Heart left ventricle (tissue), 13 donors: Measurements from ENCODE around the gene TNK2.
"Not testable (repeated sequence)": the region's sequence is repeated elsewhere in the genome, so short reads cannot be mapped to it uniquely, and the experiment has no call there.

ENCODE experiments used
- POLR2A ChIP-seq, 2 donors: fragments of 450-650 bp; IDR thresholded peaks; one replicate each; pipeline ENCODE4 v1.6.1; 2017; ENCODE audit warnings: antibody characterized with exemption in 2 of 2, mild to moderate bottlenecking in 2 of 2, moderate library complexity in 2 of 2
- TF ChIP-seq, protein P1 (sequence below), 12 donors: fragments of 200-600 bp; sonication (generic) in 4 of 12; IDR thresholded peaks; one replicate each; pipeline versions ENCODE4 v1.5.0 to v1.8.0; 2018 to 2022; ENCODE audit warnings: antibody characterized with exemption in 12 of 12, mild to moderate bottlenecking in 5 of 12
- donor health status: ischemic (EF 13 %, LVEDD 7.1; RV severe dilation, severe dysfunction).
- donor health status: DM: no; HTN: yes; CAD: no.
- donor health status: DM: no; HTN: no; CAD: no.
- donor health status: ischemic (EF 25% LVEDD 6.9; RV normal size, moderate dysfunction).
- donor health status: ischemic (EF 25% LVEDD 5.7; RV mildly dilated, moderate dysfunction).
- donor health status: ischemic (EF 35%, LVEDD 5.7; RV mildly dilated, moderate dysfunction).
- donor health status: nonischemic (EF 11% LVEDD 7.7; RV severe dilation, severe dysfunction).
- donor health status: DM: yes; HTN: yes; CAD: no.
- donor health status: PGD.
- donor health status: ischemic (EF 29% LVEDD 5.4; RV normal size, mild dysfunction).
- donor health status: nonischemic (EF 23%, LVEDD 6.1; RV moderate dilation, normal function).

DNA sequence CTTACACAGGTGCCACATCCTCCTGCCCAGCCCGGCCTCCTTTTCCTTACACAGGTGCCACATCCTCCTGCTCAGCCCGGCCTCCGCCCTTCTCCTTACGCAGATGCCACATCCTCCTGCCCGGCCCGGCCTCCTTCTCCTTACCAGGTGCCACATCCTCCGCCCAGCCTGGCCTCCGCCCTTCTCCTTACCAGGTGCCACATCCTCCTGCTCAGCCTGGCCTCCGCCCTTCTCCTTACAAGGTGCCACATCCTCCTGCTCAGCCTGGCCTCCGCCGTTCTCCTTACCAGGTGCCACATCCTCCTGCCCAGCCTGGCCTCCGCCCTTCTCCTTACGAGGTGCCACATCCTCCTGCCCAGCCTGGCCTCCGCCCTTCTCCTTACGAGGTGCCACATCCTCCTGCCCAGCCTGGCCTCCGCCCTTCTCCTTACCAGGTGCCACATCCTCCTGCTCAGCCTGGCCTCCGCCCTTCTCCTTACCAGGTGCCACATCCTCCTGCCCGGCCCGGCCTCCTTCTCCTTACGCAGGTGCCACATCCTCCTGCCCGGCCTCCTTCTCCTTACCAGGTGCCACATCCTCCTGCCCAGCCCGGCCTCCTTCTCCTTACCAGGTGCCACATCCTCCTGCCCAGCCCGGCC lies 92.0 kb downstream of the TNK2 start:
- TF ChIP-seq, protein P1, sequence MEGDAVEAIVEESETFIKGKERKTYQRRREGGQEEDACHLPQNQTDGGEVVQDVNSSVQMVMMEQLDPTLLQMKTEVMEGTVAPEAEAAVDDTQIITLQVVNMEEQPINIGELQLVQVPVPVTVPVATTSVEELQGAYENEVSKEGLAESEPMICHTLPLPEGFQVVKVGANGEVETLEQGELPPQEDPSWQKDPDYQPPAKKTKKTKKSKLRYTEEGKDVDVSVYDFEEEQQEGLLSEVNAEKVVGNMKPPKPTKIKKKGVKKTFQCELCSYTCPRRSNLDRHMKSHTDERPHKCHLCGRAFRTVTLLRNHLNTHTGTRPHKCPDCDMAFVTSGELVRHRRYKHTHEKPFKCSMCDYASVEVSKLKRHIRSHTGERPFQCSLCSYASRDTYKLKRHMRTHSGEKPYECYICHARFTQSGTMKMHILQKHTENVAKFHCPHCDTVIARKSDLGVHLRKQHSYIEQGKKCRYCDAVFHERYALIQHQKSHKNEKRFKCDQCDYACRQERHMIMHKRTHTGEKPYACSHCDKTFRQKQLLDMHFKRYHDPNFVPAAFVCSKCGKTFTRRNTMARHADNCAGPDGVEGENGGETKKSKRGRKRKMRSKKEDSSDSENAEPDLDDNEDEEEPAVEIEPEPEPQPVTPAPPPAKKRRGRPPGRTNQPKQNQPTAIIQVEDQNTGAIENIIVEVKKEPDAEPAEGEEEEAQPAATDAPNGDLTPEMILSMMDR (IDR thresholded peaks at IDR 0.05) = not testable (repeated sequence)
- not testable (repeated sequence) for TF ChIP-seq POLR2A (IDR thresholded peaks at IDR 0.05)
